ENCODE data around the gene PPP1R18.
"Not testable (repeated sequence)": the region's sequence is repeated elsewhere in the genome, so short reads cannot be mapped to it uniquely, and the experiment has no call there.

The PPP1R18 gene

GRCh38 chr6:30670760-30671527, 15.5 kb downstream of the PPP1R18 start:
- FAIRE-seq (peak; percentile 9), DNase-seq (ENCODE audit: insufficient read length, low spot score) (no peak)

- not testable (repeated sequence) for DNase-seq (ENCODE audit: insufficient read length, low spot score); FAIRE-seq
Measured at GRCh38 chr6:30666300-30666699, 20.1 kb downstream of the PPP1R18 start.

GRCh38 chr6:30664994-30665767, 21.3 kb downstream of the PPP1R18 start:
- no peak for FAIRE-seq
- DNase-seq (ENCODE audit: insufficient read length, low spot score): no peak

GRCh38 chr6:30657922-30658321, 28.5 kb downstream of the PPP1R18 start:
- not testable (repeated sequence) for FAIRE-seq; DNase-seq (ENCODE audit: insufficient read length, low spot score)

GRCh38 chr6:30657454-30657853, 29.0 kb downstream of the PPP1R18 start:
- DNase-seq (ENCODE audit: insufficient read length, low spot score) (no peak), FAIRE-seq (no peak)

GRCh38 chr6:30656513-30656912, 29.9 kb downstream of the PPP1R18 start:
- DNase-seq (ENCODE audit: insufficient read length, low spot score): no peak
- FAIRE-seq: no peak

- FAIRE-seq (no peak), DNase-seq (ENCODE audit: insufficient read length, low spot score) (no peak)
Measured at GRCh38 chr6:30655743-30656094, 30.7 kb downstream of the PPP1R18 start.

GRCh38 chr6:30654798-30655742, 31.4 kb downstream of the PPP1R18 start:
- no peak for FAIRE-seq
- DNase-seq (ENCODE audit: insufficient read length, low spot score): no peak

- FAIRE-seq (no peak), DNase-seq (ENCODE audit: insufficient read length, low spot score) (no peak)
Measured at GRCh38 chr6:30651143-30651542, 35.3 kb downstream of the PPP1R18 start.

GRCh38 chr6:30647242-30648116, 39.0 kb downstream of the PPP1R18 start:
- FAIRE-seq: peak; percentile 42
- DNase-seq (ENCODE audit: insufficient read length, low spot score): peak; percentile 88

- DNase-seq (ENCODE audit: insufficient read length, low spot score) (peak; percentile 97), FAIRE-seq (peak; percentile 13)
Measured at GRCh38 chr6:30646450-30647241, 39.8 kb downstream of the PPP1R18 start, which contains the start of gene C6orf136. C6orf136 (plus strand) TSS chr6:30647133; CDS start chr6:30647232, 99 bp downstream.

- no peak for DNase-seq (ENCODE audit: insufficient read length, low spot score)
- FAIRE-seq: no peak
Measured at GRCh38 chr6:30645989-30646388, 40.5 kb downstream of the PPP1R18 start.

GRCh38 chr6:30644769-30645168, 41.7 kb downstream of the PPP1R18 start:
- DNase-seq (ENCODE audit: insufficient read length, low spot score) (no peak), FAIRE-seq (no peak)

GRCh38 chr6:30643656-30644055, 42.8 kb downstream of the PPP1R18 start:
- FAIRE-seq: no peak
- DNase-seq (ENCODE audit: insufficient read length, low spot score): no peak

GRCh38 chr6:30641048-30641447, 45.4 kb downstream of the PPP1R18 start:
- FAIRE-seq (no peak), DNase-seq (ENCODE audit: insufficient read length, low spot score) (no peak)

- no peak for DNase-seq (ENCODE audit: insufficient read length, low spot score)
- FAIRE-seq: no peak
Measured at GRCh38 chr6:30640481-30640880, 46.0 kb downstream of the PPP1R18 start.

- FAIRE-seq (no peak), DNase-seq (ENCODE audit: insufficient read length, low spot score) (no peak)
Measured at GRCh38 chr6:30635834-30636233, 50.6 kb downstream of the PPP1R18 start.

GRCh38 chr6:30626484-30627366, 59.7 kb downstream of the PPP1R18 start, which contains the start of gene ATAT1:
ATAT1 (plus strand) TSS chr6:30626874.
- FAIRE-seq (peak; percentile 74), DNase-seq (ENCODE audit: insufficient read length, low spot score) (peak; percentile 92)
